Prostate gland (tissue), 2 donors: ENCODE data around the gene INPP5E. TPM values are rescaled to one million over a fixed set of nuclear protein-coding genes. Genes with fewer than 3 reads are reported as not detected.

ENCODE experiments used
- DNase-seq: peaks from one replicate; pipeline ENCODE4 v3.0.0-alpha.2; 2019; ENCODE audit warnings: low spot score
- H3K27ac ChIP-seq, 2 donors: fragments of 200-600 bp; sonication (generic); 2 replicates each; pipeline ENCODE4 v1.5.1; 2017 to 2019
- H3K27me3 ChIP-seq: fragments of 200-600 bp; sonication (generic); replicated peaks from 2 replicates; pipeline ENCODE4 v1.5.1; 2019; ENCODE audit not compliant: insufficient read depth
- H3K36me3 ChIP-seq, 2 donors: fragments of 200-600 bp; sonication (generic); 1 replicate in 1 of 2; 2 replicates in 1 of 2; pipeline versions ENCODE4 v1.5.1 to v1.8.1; 2017 to 2019
- H3K4me1 ChIP-seq: fragments of 200-600 bp; sonication (generic); replicated peaks from 2 replicates; pipeline ENCODE4 v1.5.1; 2019
- H3K4me3 ChIP-seq, 2 donors: fragments of 200-600 bp; sonication (generic); 2 replicates each; pipeline ENCODE4 v1.5.1; 2017 to 2019
- H3K9me3 ChIP-seq: fragments of 200-600 bp; sonication (generic); 2 replicates; pipeline ENCODE4 v1.5.1; 2017
- POLR2A ChIP-seq: fragments of 450-650 bp; IDR thresholded peaks from one replicate; pipeline ENCODE4 v1.6.1; 2016; ENCODE audit warnings: antibody characterized with exemption, mild to moderate bottlenecking
- POLR2AphosphoS5 ChIP-seq: sonication (generic); formaldehyde crosslinking; IDR thresholded peaks from one replicate; pipeline ENCODE4 v1.6.1; 2017; ENCODE audit warnings: antibody characterized with exemption
- WGBS: methylation state at CpG from one replicate; pipeline ENCODE4 v1.1.5; 2018; 5-methylcytosine and 5-hydroxymethylcytosine counted together
- intact Hi-C: fragments of 100-400 bp; cut with DNase I; formaldehyde crosslinking; loops from one replicate; pipeline ENCODE4 v1.14.2; 2022
- total RNA-seq, 2 donors: library from RNA; depleted of rRNA; stranded (reverse); fragments of >200 nt; gene quantifications; one replicate each; pipeline ENCODE4 v1.1.0, GENCODE V29; 2016
- TF ChIP-seq, protein P1 (sequence below), 4 experiments: fragments of 200-600 bp in 2 of 4; fragments of 450-650 bp in 2 of 4; sonication (generic) in 2 of 4; IDR thresholded peaks; 1 replicate in 3 of 4; 2 replicates in 1 of 4; pipeline ENCODE4 v1.5.1; 2016 to 2019; ENCODE audit warnings: antibody characterized with exemption in 4 of 4, mild to moderate bottlenecking in 2 of 4, moderate library complexity in 2 of 4

The INPP5E gene
- total RNA-seq, 2 donors from 2014 or later = 10.7 to 22.7 TPM

DNA sequence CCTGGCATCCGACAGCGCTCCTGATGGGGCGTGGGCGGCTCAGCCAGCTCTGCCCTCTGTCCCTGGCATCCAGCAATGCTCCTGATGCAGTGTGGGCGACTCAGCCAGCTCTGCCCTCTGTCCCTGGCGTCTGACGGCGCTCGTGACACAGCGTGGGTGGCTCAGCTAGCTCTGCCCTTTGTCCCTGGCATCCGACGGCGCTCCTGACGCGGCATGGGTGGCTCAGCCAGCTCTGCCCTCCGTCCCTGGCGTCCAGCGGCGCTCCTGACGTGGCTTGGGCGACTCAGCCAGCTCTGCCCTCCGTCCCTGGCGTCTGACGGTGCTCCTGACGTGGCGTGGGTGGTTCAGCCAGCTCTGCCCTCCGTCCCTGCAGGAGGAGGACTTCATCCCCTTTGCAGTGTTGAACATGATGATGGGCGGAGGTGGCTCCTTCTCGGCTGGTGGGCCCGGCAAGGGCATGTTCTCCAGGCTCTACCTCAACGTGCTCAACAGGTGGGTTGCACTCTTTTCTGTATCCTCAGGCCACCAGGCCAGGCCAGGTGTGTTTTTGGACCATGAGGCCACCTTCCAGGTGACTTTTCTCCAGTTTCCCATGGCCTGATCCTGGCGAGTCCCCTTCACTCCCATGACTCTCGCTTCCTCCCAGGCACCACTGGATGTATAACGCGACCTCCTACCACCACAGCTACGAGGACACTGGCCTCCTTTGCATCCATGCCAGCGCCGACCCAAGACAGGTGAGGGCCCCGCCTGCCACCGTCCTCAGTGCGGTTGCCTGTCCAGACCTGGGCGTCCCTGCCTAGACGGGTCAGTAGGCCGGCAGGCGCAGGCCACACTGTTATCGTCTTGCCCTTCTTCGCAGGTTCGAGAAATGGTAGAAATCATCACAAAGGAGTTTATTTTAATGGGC lies 21.2 kb downstream of the INPP5E start:
- peaks cover 35 to 54% of the 10 kb centered on the region in 2 donors for H3K36me3 ChIP-seq
- H3K9me3 ChIP-seq = no peaks in the 10 kb centered on the region
- no peak overlapping the region for H3K27ac ChIP-seq
- 90% methylated on average over 48 of the region's 48 CpGs for WGBS
- no peaks in the 10 kb centered on the region for H3K27me3 ChIP-seq
- intact Hi-C loops = no loop called here
- H3K4me3 ChIP-seq = no peak overlapping the region
- no peak for DNase-seq
- no peak for TF ChIP-seq POLR2AphosphoS5
- no peak for TF ChIP-seq POLR2A
- TF ChIP-seq, protein P1, sequence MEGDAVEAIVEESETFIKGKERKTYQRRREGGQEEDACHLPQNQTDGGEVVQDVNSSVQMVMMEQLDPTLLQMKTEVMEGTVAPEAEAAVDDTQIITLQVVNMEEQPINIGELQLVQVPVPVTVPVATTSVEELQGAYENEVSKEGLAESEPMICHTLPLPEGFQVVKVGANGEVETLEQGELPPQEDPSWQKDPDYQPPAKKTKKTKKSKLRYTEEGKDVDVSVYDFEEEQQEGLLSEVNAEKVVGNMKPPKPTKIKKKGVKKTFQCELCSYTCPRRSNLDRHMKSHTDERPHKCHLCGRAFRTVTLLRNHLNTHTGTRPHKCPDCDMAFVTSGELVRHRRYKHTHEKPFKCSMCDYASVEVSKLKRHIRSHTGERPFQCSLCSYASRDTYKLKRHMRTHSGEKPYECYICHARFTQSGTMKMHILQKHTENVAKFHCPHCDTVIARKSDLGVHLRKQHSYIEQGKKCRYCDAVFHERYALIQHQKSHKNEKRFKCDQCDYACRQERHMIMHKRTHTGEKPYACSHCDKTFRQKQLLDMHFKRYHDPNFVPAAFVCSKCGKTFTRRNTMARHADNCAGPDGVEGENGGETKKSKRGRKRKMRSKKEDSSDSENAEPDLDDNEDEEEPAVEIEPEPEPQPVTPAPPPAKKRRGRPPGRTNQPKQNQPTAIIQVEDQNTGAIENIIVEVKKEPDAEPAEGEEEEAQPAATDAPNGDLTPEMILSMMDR (IDR thresholded peaks at IDR 0.05) = no peak
- H3K4me1 ChIP-seq = no peaks in the 10 kb centered on the region

DNA sequence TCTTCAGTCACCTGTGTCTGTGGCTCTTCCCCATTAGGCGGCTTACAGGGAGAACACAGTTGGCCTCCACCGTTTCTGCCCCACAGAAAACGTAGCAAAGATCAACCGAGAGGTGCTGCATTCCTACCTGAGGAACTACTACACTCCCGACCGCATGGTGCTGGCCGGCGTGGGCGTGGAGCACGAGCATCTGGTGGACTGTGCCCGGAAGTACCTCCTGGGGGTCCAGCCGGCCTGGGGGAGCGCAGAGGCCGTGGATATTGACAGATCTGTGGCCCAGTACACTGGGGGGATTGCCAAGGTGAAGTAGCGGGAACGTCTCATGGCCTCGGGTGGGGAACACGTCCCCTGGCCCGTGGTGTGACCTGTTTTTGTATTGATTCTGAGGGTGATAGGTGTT lies 22.7 kb downstream of the INPP5E start:
- WGBS = 95% methylated on average over 19 of the region's 19 CpGs
- no peak for DNase-seq
- intact Hi-C loops = no loop called here
- no peaks in the 10 kb centered on the region for H3K9me3 ChIP-seq
- TF ChIP-seq POLR2A (no peak), POLR2AphosphoS5 (no peak)
- TF ChIP-seq, protein P1 (IDR thresholded peaks at IDR 0.05) = no peak
- H3K4me3 ChIP-seq = no peak overlapping the region
- H3K27ac ChIP-seq = no peak overlapping the region
- no peaks in the 10 kb centered on the region for H3K4me1 ChIP-seq
- no peaks in the 10 kb centered on the region for H3K27me3 ChIP-seq
- peaks cover 26 to 44% of the 10 kb centered on the region in 2 donors for H3K36me3 ChIP-seq

DNA sequence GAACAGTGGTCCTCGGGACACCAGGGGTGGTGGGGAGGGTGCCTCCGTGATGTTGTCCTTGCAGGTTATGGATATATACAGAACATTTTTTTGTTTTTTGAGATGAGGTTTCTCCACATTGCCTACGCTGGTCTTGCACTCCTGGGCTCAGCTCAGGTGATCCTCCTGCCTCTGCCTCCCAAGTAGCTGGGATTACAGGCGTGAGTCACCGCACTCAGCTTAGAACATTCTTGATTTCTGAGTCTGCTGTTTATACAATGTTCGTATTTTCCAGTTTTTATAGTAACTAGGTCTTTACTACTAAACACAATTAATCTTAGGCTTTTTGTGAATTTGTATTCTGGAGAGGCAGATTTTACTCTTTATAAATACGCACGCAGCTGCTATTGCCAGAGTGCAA lies 23.2 kb downstream of the INPP5E start:
- peaks cover 26 to 39% of the 10 kb centered on the region in 2 donors for H3K36me3 ChIP-seq

DNA sequence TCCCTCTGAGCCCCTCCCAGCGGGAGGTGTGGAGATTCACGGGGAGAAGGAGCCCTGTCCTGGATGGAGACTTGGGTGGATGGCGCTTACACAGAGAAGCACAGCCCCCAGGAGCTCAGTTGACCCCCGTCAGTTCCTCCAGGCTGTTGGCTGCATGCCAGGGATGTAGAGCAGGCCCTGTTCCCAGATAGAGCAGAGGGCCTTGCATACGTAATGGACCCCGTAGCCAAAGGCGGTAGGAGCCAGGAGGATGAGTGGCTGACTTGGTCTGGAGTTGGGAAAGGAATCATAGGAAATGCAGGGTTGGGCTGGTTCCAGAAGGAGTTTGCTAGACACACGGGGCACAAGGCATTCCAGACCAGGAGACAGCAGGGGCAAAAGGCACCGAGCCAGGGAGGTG lies 26.7 kb downstream of the INPP5E start:
- H3K27ac ChIP-seq = no peak overlapping the region
- no peaks in the 10 kb centered on the region for H3K9me3 ChIP-seq
- 70% methylated on average over 9 of the region's 9 CpGs for WGBS
- no peak overlapping the region for H3K4me3 ChIP-seq
- H3K36me3 ChIP-seq = peaks cover 14% of the 10 kb centered on the region in 2 donors
- intact Hi-C loops = no loop called here
- peaks cover 6% of the 10 kb centered on the region for H3K4me1 ChIP-seq
- DNase-seq = no peak
- TF ChIP-seq POLR2AphosphoS5 (no peak), POLR2A (no peak)
- TF ChIP-seq, protein P1 (IDR thresholded peaks at IDR 0.05) = no peak
- H3K27me3 ChIP-seq = no peaks in the 10 kb centered on the region

More for the DNA sequence above, 23.2 kb downstream of the INPP5E start:
- TF ChIP-seq POLR2A (no peak), POLR2AphosphoS5 (no peak)
- TF ChIP-seq, protein P1 (IDR thresholded peaks at IDR 0.05) = no peak
- Histone ChIP-seq H3K27ac (no peak overlapping the region), H3K9me3 (no peaks in the 10 kb centered on the region), H3K4me1 (peaks cover 3% of the 10 kb centered on the region), H3K27me3 (no peaks in the 10 kb centered on the region), H3K4me3 (no peak overlapping the region)
- WGBS = 93% methylated on average over 8 of the region's 8 CpGs
- no peak for DNase-seq
- intact Hi-C loops = no loop called here

DNA sequence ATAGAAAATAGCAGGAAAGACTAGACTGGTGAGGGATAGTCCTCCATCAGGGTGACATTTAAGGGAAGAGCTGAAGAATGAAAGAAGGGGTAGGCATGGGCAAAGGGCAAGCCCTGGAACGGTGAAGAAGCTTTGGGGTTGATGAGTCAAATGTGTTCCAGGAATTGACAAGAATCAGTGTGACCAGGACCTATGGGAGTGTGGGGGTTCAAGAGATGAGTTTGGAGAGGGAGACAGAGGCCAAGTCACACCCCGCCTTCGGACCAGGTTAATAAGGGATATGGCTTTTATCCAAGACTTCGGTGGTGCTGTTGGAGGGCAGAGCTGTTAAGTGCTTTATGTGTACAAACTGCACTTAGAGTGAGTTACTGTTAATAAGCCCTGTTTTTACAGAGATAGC lies 28.3 kb downstream of the INPP5E start:
- Histone ChIP-seq H3K4me3 (peak overlapping the region; percentile 96 to 98), H3K36me3 (peaks cover 0 to 7% of the 10 kb centered on the region in 2 donors), H3K9me3 (no peaks in the 10 kb centered on the region), H3K4me1 (peaks cover 6% of the 10 kb centered on the region), H3K27me3 (no peaks in the 10 kb centered on the region), H3K27ac (no peak overlapping the region)
- intact Hi-C loops = no loop called here
- DNase-seq = no peak
- TF ChIP-seq, protein P1 (IDR thresholded peaks at IDR 0.05) = no peak
- TF ChIP-seq POLR2AphosphoS5 (no peak), POLR2A (no peak)
- WGBS = 38% methylated on average over 4 of the region's 4 CpGs
